ENCODE measurements around the gene ZMYND15.

- TF ChIP-seq, protein P1, sequence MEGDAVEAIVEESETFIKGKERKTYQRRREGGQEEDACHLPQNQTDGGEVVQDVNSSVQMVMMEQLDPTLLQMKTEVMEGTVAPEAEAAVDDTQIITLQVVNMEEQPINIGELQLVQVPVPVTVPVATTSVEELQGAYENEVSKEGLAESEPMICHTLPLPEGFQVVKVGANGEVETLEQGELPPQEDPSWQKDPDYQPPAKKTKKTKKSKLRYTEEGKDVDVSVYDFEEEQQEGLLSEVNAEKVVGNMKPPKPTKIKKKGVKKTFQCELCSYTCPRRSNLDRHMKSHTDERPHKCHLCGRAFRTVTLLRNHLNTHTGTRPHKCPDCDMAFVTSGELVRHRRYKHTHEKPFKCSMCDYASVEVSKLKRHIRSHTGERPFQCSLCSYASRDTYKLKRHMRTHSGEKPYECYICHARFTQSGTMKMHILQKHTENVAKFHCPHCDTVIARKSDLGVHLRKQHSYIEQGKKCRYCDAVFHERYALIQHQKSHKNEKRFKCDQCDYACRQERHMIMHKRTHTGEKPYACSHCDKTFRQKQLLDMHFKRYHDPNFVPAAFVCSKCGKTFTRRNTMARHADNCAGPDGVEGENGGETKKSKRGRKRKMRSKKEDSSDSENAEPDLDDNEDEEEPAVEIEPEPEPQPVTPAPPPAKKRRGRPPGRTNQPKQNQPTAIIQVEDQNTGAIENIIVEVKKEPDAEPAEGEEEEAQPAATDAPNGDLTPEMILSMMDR (IDR thresholded peaks at IDR 0.05 in 2 of 3, conservative IDR thresholded peaks at IDR 0.05 in 1 of 3; ENCODE audit: borderline replicate concordance in 1 of 3, insufficient read depth in 1 of 3, low read depth in 2 of 3, low read length in 2 of 3) = no peak
- TF ChIP-seq POLR2AphosphoS5 (IDR thresholded peaks at IDR 0.05; ENCODE audit: low read depth, low read length) (no peak), SP1 (IDR thresholded peaks at IDR 0.05; ENCODE audit: low read depth) (no peak), EZH2phosphoT487 (IDR thresholded peaks at IDR 0.05; ENCODE audit: borderline replicate concordance) (no peak), ZBTB33 (IDR thresholded peaks at IDR 0.05; ENCODE audit: extremely low read depth, insufficient replicate concordance, low read length) (no peak), POLR2A (IDR thresholded peaks at IDR 0.05; ENCODE audit: borderline replicate concordance, extremely low read depth, insufficient read depth, insufficient read length) (no peak)
- TF ChIP-seq, protein P2, sequence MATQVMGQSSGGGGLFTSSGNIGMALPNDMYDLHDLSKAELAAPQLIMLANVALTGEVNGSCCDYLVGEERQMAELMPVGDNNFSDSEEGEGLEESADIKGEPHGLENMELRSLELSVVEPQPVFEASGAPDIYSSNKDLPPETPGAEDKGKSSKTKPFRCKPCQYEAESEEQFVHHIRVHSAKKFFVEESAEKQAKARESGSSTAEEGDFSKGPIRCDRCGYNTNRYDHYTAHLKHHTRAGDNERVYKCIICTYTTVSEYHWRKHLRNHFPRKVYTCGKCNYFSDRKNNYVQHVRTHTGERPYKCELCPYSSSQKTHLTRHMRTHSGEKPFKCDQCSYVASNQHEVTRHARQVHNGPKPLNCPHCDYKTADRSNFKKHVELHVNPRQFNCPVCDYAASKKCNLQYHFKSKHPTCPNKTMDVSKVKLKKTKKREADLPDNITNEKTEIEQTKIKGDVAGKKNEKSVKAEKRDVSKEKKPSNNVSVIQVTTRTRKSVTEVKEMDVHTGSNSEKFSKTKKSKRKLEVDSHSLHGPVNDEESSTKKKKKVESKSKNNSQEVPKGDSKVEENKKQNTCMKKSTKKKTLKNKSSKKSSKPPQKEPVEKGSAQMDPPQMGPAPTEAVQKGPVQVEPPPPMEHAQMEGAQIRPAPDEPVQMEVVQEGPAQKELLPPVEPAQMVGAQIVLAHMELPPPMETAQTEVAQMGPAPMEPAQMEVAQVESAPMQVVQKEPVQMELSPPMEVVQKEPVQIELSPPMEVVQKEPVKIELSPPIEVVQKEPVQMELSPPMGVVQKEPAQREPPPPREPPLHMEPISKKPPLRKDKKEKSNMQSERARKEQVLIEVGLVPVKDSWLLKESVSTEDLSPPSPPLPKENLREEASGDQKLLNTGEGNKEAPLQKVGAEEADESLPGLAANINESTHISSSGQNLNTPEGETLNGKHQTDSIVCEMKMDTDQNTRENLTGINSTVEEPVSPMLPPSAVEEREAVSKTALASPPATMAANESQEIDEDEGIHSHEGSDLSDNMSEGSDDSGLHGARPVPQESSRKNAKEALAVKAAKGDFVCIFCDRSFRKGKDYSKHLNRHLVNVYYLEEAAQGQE (IDR thresholded peaks at IDR 0.05; ENCODE audit: low read depth) = no peak
Observed at GRCh38 chr17:4734857-4735475, 4.7 kb upstream of the ZMYND15 start.
